Neutrophil (primary cell): ENCODE measurements around the gene UCK1.
"Not testable (repeated sequence)": the region's sequence is repeated elsewhere in the genome, so short reads cannot be mapped to it uniquely, and the experiment has no call there.

Source experiments
- H3K27ac ChIP-seq: fragments of 200-600 bp; sonication (generic); 2 replicates; pipeline ENCODE4 v1.5.1; 2016; ENCODE audit warnings: mild to moderate bottlenecking, moderate library complexity
- H3K27me3 ChIP-seq: fragments of 200-600 bp; sonication (generic); 2 replicates; pipeline ENCODE4 v1.6.0; 2016; ENCODE audit warnings: mild to moderate bottlenecking
- H3K36me3 ChIP-seq: fragments of 200-600 bp; sonication (generic); 2 replicates; pipeline ENCODE4 v1.5.1; 2017
- H3K4me1 ChIP-seq, 2 experiments: fragments of 200-600 bp in 1 of 2; sonication (generic) in 1 of 2; 1 replicate in 1 of 2; 2 replicates in 1 of 2; pipeline versions ENCODE4 v1.5.1 to v1.6.1; 2013 to 2016; ENCODE audit warnings: low read depth in 1 of 2, low read length in 1 of 2, mild to moderate bottlenecking in 1 of 2, moderate library complexity in 1 of 2; ENCODE audit not compliant: control insufficient read depth in 1 of 2, insufficient read depth in 1 of 2
- H3K4me3 ChIP-seq, 2 experiments: fragments of 200-600 bp in 1 of 2; sonication (generic) in 1 of 2; 1 replicate in 1 of 2; 2 replicates in 1 of 2; pipeline ENCODE4 v1.5.1; 2013 to 2016; ENCODE audit warnings: low read depth in 1 of 2, low read length in 1 of 2, mild to moderate bottlenecking in 1 of 2, moderate library complexity in 1 of 2
- H3K9me3 ChIP-seq: fragments of 200-600 bp; sonication (generic); 2 replicates; pipeline ENCODE4 v1.5.1; 2016
- TF ChIP-seq, protein P1 (sequence below): fragments of 200-600 bp; sonication (generic); IDR thresholded peaks from 2 replicates; pipeline ENCODE4 v1.5.1; 2016; ENCODE audit warnings: antibody characterized with exemption

Gene UCK1

DNA sequence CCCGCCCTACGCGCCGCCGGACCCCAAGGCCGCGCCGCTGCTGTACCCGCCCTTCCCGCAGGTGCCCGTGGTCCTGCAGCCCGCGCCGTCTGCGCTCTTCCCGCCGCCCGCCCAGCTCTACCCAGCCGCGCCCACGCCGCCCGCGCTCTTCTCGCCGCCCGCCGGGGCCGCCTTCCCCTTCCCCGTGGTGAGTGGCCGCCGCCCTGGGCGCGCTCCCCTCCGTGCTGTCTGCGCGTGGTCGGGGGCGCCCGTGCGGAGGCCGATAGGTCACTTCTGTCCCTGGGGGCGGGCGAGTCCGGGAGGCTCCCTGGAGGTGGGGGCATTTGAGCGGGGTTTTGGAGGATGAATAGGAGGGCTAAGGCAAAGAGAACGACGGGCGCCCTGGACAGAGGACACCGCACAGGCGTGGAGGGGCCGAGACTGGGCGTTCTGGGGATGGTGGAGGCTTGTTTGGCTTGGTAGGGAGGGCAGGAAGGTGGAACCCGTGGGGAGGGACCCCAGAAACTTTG, 23.8 kb upstream of the UCK1 start:
- Histone ChIP-seq H3K4me1 (no peaks in the 10 kb centered on the region), H3K9me3 (no peaks in the 10 kb centered on the region), H3K36me3 (no peaks in the 10 kb centered on the region), H3K27ac (no peak overlapping the region), H3K4me3 (no peak overlapping the region), H3K27me3 (peaks cover 61% of the 10 kb centered on the region)
- TF ChIP-seq, protein P1, sequence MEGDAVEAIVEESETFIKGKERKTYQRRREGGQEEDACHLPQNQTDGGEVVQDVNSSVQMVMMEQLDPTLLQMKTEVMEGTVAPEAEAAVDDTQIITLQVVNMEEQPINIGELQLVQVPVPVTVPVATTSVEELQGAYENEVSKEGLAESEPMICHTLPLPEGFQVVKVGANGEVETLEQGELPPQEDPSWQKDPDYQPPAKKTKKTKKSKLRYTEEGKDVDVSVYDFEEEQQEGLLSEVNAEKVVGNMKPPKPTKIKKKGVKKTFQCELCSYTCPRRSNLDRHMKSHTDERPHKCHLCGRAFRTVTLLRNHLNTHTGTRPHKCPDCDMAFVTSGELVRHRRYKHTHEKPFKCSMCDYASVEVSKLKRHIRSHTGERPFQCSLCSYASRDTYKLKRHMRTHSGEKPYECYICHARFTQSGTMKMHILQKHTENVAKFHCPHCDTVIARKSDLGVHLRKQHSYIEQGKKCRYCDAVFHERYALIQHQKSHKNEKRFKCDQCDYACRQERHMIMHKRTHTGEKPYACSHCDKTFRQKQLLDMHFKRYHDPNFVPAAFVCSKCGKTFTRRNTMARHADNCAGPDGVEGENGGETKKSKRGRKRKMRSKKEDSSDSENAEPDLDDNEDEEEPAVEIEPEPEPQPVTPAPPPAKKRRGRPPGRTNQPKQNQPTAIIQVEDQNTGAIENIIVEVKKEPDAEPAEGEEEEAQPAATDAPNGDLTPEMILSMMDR, result no peak

DNA sequence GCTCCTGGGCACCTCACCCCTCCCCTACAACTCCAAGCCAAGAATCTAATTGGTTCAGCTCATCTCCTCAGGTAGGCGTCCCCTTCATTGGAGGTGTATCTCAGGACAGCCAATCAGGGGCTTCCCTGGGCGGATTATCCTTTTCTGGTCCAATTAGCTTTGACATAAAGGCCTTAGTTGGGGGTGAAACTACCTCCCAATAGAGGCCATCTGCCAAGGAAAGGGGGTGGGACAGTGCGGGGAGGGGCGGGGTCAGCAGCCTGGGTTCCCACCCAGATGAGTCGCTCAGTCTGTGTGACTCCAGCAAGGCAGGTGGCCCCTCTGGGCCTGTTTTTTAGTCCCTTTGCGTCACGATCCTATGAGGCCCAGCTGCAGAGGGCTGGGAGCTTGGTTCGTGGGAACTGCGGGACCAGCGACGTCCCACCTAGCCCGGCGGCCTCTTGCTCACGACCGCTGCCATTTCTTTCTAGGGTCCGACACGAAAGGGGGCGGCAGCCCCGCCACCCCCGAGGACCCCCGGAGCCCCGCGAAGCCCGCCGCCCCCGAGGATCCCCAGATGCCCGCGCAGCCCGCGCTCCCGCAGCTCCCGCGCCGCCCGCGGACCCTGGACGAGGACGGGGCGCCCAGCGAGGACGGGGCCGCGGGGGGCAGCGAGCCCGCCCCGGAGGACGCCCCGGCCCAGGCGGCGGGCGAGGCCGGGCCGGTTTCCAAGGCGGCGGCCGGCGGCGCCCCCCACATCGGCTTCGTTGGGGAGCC, 23.2 kb upstream of the UCK1 start:
- TF ChIP-seq, protein P1, result no peak
- H3K27me3 ChIP-seq, result peaks cover 67% of the 10 kb centered on the region
- H3K4me3 ChIP-seq, result no peak overlapping the region
- no peaks in the 10 kb centered on the region for H3K9me3 ChIP-seq
- H3K4me1 ChIP-seq, result no peaks in the 10 kb centered on the region
- H3K36me3 ChIP-seq, result no peaks in the 10 kb centered on the region
- no peak overlapping the region for H3K27ac ChIP-seq

DNA sequence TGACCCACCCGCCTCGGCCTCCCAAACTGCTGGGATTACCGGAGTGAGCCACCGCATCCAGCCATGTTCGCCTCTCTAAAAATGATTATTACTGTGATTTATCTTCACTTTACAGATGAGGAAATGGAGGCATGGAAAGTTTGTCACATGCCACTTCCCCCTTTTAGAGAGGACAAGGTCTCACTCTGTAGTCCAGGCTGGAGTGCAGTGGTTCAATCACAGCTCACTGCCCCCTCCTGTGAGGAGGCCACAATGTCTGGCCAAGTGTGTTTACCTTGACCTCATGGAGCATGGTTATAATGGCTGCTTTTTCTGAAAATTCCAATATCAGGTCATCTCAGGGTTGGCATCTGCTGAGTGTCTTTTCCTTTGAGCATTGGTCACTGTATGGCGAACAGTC, 21.0 kb upstream of the UCK1 start:
- Histone ChIP-seq H3K9me3 (no peaks in the 10 kb centered on the region), H3K36me3 (no peaks in the 10 kb centered on the region), H3K27ac (no peak overlapping the region), H3K4me3 (no peak overlapping the region), H3K4me1 (no peaks in the 10 kb centered on the region), H3K27me3 (peaks cover 89% of the 10 kb centered on the region)
- TF ChIP-seq, protein P1, result no peak

DNA sequence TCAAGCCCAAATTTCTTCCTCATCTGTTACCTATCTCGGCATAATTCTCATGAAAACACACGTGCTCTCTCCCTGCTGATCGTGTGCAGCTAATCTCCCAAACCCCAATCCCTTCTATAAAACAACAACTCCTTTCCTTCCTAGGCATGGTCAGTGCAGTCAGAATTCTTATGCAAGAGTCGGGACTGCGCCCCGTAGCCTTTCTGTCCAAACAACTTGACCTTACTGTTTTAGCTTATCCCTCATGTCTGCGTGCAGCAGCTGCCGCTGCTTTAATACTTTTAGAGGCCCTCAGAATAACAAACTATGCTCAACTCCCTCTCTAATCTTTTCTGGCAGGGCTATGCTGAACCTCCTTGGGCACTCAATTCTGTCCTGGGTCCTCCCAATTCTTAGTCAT, 19.4 kb upstream of the UCK1 start:
- H3K4me3 ChIP-seq, H3K27ac ChIP-seq, H3K4me1 ChIP-seq, H3K36me3 ChIP-seq, H3K9me3 ChIP-seq: not testable (repeated sequence)
- peaks cover 89% of the 10 kb centered on the region for H3K27me3 ChIP-seq

GRCh38 chr9:131549186-131549585, 18.1 kb upstream of the UCK1 start:
- H3K27ac ChIP-seq, H3K9me3 ChIP-seq, H3K36me3 ChIP-seq, H3K4me3 ChIP-seq, H3K4me1 ChIP-seq: not testable (repeated sequence)
- peaks cover 89% of the 10 kb centered on the region for H3K27me3 ChIP-seq

DNA sequence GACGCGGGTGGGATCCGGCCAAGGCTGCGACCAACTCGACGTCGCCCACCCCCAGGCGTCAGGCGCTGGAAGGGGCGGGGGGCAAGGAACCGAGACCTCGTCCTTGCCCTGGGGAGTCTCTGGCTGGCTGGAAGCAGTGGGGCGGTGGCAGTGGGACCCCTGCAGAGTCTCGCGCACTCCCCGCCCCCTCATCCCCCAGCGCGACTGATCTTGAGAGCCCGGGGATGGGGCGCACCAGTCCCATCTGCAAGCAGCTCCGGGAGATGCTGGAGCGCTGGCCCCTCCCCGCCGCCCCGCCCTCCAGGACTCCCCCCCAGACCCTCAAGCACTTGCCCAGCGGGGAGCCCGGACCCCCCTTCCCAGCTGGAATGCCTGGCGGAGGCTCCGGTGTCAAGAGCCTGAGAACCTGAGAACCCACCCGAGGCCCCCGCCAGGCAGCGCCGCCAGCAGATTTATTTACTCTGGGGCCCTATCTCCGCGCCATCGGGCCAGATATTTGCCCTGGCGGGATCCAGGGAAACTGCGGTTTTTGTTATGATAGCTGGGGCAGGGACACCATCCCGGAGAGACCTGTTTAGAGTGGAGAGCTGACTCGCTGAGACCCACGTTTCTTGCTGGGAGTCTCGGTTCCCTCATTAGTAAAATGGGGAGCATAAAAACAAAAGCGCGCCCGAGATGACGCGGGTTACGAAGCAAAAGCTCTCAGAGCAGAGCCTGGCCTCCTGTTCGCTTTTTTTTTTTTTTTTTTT, 15.4 kb upstream of the UCK1 start:
- TF ChIP-seq, protein P1, result no peak
- Histone ChIP-seq H3K27me3 (peaks cover 83% of the 10 kb centered on the region), H3K36me3 (no peaks in the 10 kb centered on the region), H3K27ac (no peak overlapping the region), H3K4me1 (no peaks in the 10 kb centered on the region), H3K9me3 (no peaks in the 10 kb centered on the region), H3K4me3 (no peak overlapping the region)
